Stimulated activated CD4-positive, alpha-beta T cell treated with anti-CD3 and anti-CD28 coated beads, Interleukin-1b, Interleukin-23, amount 100 ng/mL, for 24 hours (primary cell): ENCODE data around the gene CXXC1.
A peak's percentile ranks its signal among the peaks of the same experiment; 100 is the strongest.
"Not testable (repeated sequence)": the region's sequence is repeated elsewhere in the genome, so short reads cannot be mapped to it uniquely, and the experiment has no call there.

Experiments
- DNase-seq, 4 experiments: peaks; one replicate each; pipeline ENCODE4 v3.0.0-alpha.2; 2020; ENCODE audit warnings: low read depth in 4 of 4, low spot score in 1 of 4

Gene CXXC1

GRCh38 chr18:50287441-50288347 lies at the start of gene CXXC1:
TSS of gene CXXC1 (minus strand) at chr18:50287692. CDS start at chr18:50287589, 103 bp downstream.
- DNase-seq: peak; percentile 82 to 95 (median 92)

GRCh38 chr18:50334546-50335152 lies 47.2 kb upstream of the CXXC1 start:
- DNase-seq: no peak

- DNase-seq: no peak
These were observed 44.2 kb upstream of the CXXC1 start for GRCh38 chr18:50331691-50332090.

- no peak for DNase-seq
These were observed 42.7 kb upstream of the CXXC1 start for GRCh38 chr18:50330176-50330575.

- no peak for DNase-seq
These were observed 40.5 kb upstream of the CXXC1 start for GRCh38 chr18:50327983-50328382.

GRCh38 chr18:50320719-50321118 lies 33.2 kb upstream of the CXXC1 start:
- no peak for DNase-seq

- DNase-seq: no peak
These were observed 27.8 kb upstream of the CXXC1 start for GRCh38 chr18:50315100-50315871.

GRCh38 chr18:50313873-50314460 lies 26.5 kb upstream of the CXXC1 start:
- DNase-seq: no peak

- no peak for DNase-seq
These were observed 25.6 kb upstream of the CXXC1 start for GRCh38 chr18:50313031-50313607.

GRCh38 chr18:50312296-50313030 lies 25.0 kb upstream of the CXXC1 start:
- no peak for DNase-seq

- DNase-seq: no peak
These were observed 24.2 kb upstream of the CXXC1 start for GRCh38 chr18:50311650-50312049.

- no peak for DNase-seq
These were observed 22.6 kb upstream of the CXXC1 start for GRCh38 chr18:50310080-50310479.

GRCh38 chr18:50308851-50309250 lies 21.4 kb upstream of the CXXC1 start:
- not testable (repeated sequence) for DNase-seq

GRCh38 chr18:50307738-50308470 lies 20.4 kb upstream of the CXXC1 start:
- DNase-seq: peak; percentile 75 to 88 (median 82)

- no peak for DNase-seq
These were observed 19.9 kb upstream of the CXXC1 start for GRCh38 chr18:50307400-50307737.

- DNase-seq: no peak
These were observed 19.5 kb upstream of the CXXC1 start for GRCh38 chr18:50306944-50307343.

- no peak for DNase-seq
These were observed 13.6 kb upstream of the CXXC1 start for GRCh38 chr18:50301074-50301473.

- DNase-seq: no peak
These were observed 12.3 kb upstream of the CXXC1 start for GRCh38 chr18:50299626-50300388.
